IMR-90 (cell line): ENCODE results near the gene CLN3. TPM values are rescaled to one million over a fixed set of nuclear protein-coding genes. Genes with fewer than 3 reads are reported as not detected.

ENCODE experiments used
- ATAC-seq: fragments of 200-7000 bp; cut with Tn5 transposase; 2 replicates; pipeline ENCODE4 v1.9.1; 2020; ENCODE audit warnings: low read depth, mild to moderate bottlenecking, moderate library complexity
- BruUV-seq: library from RNA; stranded (reverse); fragments of 400-500 nt; replicated peaks from 2 replicates; lab custom pipeline; 2021; lab: Mats Ljungman, UMichigan
- CTCF ChIA-PET: fragments of 300-600 bp; formaldehyde crosslinking; extraction: SDS; loops from one replicate; lab custom pipeline; 2021; ENCODE audit warnings: antibody characterized with exemption; lab: Yijun Ruan, JAX
- POLR2A ChIA-PET: fragments of 300-600 bp; sonication (Branson Sonifier 250); formaldehyde crosslinking; loops from one replicate; lab custom pipeline; 2022; ENCODE audit warnings: antibody characterized with exemption; ENCODE audit not compliant: unreplicated experiment; lab: Charles Lee
- DNase-seq: peaks from one replicate; pipeline ENCODE4 v3.0.0; 2013
- H2AFZ ChIP-seq: replicated peaks from 2 replicates; pipeline ENCODE3; 2013; ENCODE audit warnings: low read length, mild to moderate bottlenecking; ENCODE audit not compliant: poor library complexity
- H2AK5ac ChIP-seq: 2 replicates; pipeline ENCODE4 v1.6.1; 2013; ENCODE audit warnings: low read depth, low read length, inconsistent platforms
- H2AK9ac ChIP-seq: replicated peaks from 2 replicates; pipeline ENCODE3; 2013; ENCODE audit warnings: mild to moderate bottlenecking, low read depth, low read length, moderate library complexity; ENCODE audit not compliant: poor library complexity
- H2BK120ac ChIP-seq: 2 replicates; pipeline ENCODE4 v1.6.1; 2013; ENCODE audit warnings: low read depth, low read length, inconsistent platforms
- H2BK15ac ChIP-seq: 3 replicates; pipeline ENCODE4 v1.6.1; 2013; ENCODE audit warnings: low read depth, low read length, inconsistent platforms
- H2BK20ac ChIP-seq: 2 replicates; pipeline ENCODE4 v1.6.1; 2013; ENCODE audit warnings: low read depth, mild to moderate bottlenecking, inconsistent platforms, low read length, moderate library complexity
- H2BK5ac ChIP-seq: 2 replicates; pipeline ENCODE4 v1.6.1; 2013; ENCODE audit warnings: mild to moderate bottlenecking, low read depth, low read length, inconsistent platforms; ENCODE audit not compliant: poor library complexity, severe bottlenecking
- H3K14ac ChIP-seq: replicated peaks from 2 replicates; pipeline ENCODE4 v1.6.1; 2013; ENCODE audit warnings: low read depth, low read length, inconsistent platforms
- H3K18ac ChIP-seq: 2 replicates; pipeline ENCODE4 v1.6.1; 2013; ENCODE audit warnings: low read depth, low read length, control low read depth
- H3K23ac ChIP-seq: 2 replicates; pipeline ENCODE4 v1.6.1; 2013; ENCODE audit warnings: low read depth, low read length, inconsistent platforms
- H3K27ac ChIP-seq: 2 replicates; pipeline ENCODE4 v1.5.1; 2013; ENCODE audit warnings: mild to moderate bottlenecking, control low read depth, low read length; ENCODE audit not compliant: insufficient read depth
- H3K27me3 ChIP-seq: 2 replicates; pipeline ENCODE4 v1.6.1; 2013; ENCODE audit warnings: low read length; ENCODE audit not compliant: control insufficient read depth, insufficient read depth
- H3K36me3 ChIP-seq: 2 replicates; pipeline ENCODE4 v1.6.1; 2013; ENCODE audit warnings: low read length, mixed read lengths; ENCODE audit not compliant: control insufficient read depth, insufficient read depth
- H3K4ac ChIP-seq: 2 replicates; pipeline ENCODE4 v1.6.1; 2013; ENCODE audit warnings: low read depth, low read length, inconsistent platforms
- H3K4me1 ChIP-seq: 2 replicates; pipeline ENCODE4 v1.6.1; 2013; ENCODE audit warnings: low read length, mixed read lengths; ENCODE audit not compliant: control insufficient read depth, insufficient read depth
- H3K4me2 ChIP-seq: 2 replicates; pipeline ENCODE4 v1.6.1; 2013; ENCODE audit warnings: low read depth, mild to moderate bottlenecking, control low read depth, low read length, moderate library complexity
- H3K4me3 ChIP-seq: 2 replicates; pipeline ENCODE4 v1.5.1; 2013; ENCODE audit warnings: low read depth, mild to moderate bottlenecking, control low read depth, low read length, moderate library complexity; ENCODE audit not compliant: insufficient read depth
- H3K56ac ChIP-seq: 2 replicates; pipeline ENCODE4 v1.6.1; 2013; ENCODE audit warnings: low read length, inconsistent platforms; ENCODE audit not compliant: insufficient read depth; ENCODE audit errors: extremely low read depth
- H3K79me1 ChIP-seq, 2 experiments: 2 replicates each; pipeline ENCODE4 v1.6.1; 2013; ENCODE audit warnings: low read length in 2 of 2, inconsistent platforms in 1 of 2, low read depth in 1 of 2
- H3K9ac ChIP-seq: 2 replicates; pipeline ENCODE4 v1.6.1; 2013; ENCODE audit warnings: low read depth, low read length, control low read depth
- H3K9me1 ChIP-seq: 2 replicates; pipeline ENCODE4 v1.6.1; 2013; ENCODE audit warnings: low read length, inconsistent platforms; ENCODE audit not compliant: insufficient read depth
- H3K9me3 ChIP-seq: 2 replicates; pipeline ENCODE4 v1.6.1; 2013; ENCODE audit warnings: low read length; ENCODE audit not compliant: control insufficient read depth, insufficient read depth
- H4K20me1 ChIP-seq: 2 replicates; pipeline ENCODE4 v1.6.1; 2013; ENCODE audit warnings: low read length, inconsistent platforms; ENCODE audit not compliant: insufficient read depth
- H4K5ac ChIP-seq: 2 replicates; pipeline ENCODE4 v1.6.1; 2013; ENCODE audit warnings: mild to moderate bottlenecking, low read depth, low read length, control low read depth
- H4K8ac ChIP-seq, 2 experiments: 2 replicates each; pipeline ENCODE4 v1.6.1; 2013; ENCODE audit warnings: low read depth in 2 of 2, low read length in 2 of 2, control low read depth in 1 of 2, inconsistent platforms in 1 of 2
- H4K91ac ChIP-seq: 2 replicates; pipeline ENCODE4 v1.6.1; 2013; ENCODE audit warnings: low read depth, low read length, inconsistent platforms; ENCODE audit not compliant: insufficient read depth
- CHD1 ChIP-seq: IDR thresholded peaks from 2 replicates; pipeline ENCODE4 v1.6.1; 2012; ENCODE audit warnings: low read depth, low read length, improper control_type of control experiment
- FOS ChIP-seq: fragments of 150-350 bp; IDR thresholded peaks from 2 replicates; pipeline ENCODE4 v1.6.1; 2016; ENCODE audit warnings: low read depth, low read length
- MXI1 ChIP-seq: IDR thresholded peaks from 2 replicates; pipeline ENCODE4 v1.6.1; 2012; ENCODE audit warnings: low read depth, mild to moderate bottlenecking, low read length, moderate library complexity, borderline replicate concordance
- RCOR1 ChIP-seq: IDR thresholded peaks from 2 replicates; pipeline ENCODE4 v1.6.1; 2012; ENCODE audit warnings: mild to moderate bottlenecking, low read length, improper control_type of control experiment; ENCODE audit not compliant: insufficient replicate concordance
- RFX5 ChIP-seq: IDR thresholded peaks from 2 replicates; pipeline ENCODE4 v1.8.0; 2012; ENCODE audit warnings: low read depth, mild to moderate bottlenecking, low read length, moderate library complexity
- SMC3 ChIP-seq: fragments of 150-350 bp; IDR thresholded peaks from 2 replicates; pipeline ENCODE4 v1.6.1; 2016; ENCODE audit warnings: low read depth, mild to moderate bottlenecking, antibody characterized with exemption, low read length, moderate library complexity
- WGBS, 2 experiments: methylation state at CpG; one replicate each; pipeline versions ENCODE4 v1.1.5 to v1.1.7; 2013; ENCODE audit warnings: missing lambda C conversion rate in 2 of 2; ENCODE audit not compliant: insufficient read length in 1 of 2; ENCODE audit errors: extremely low coverage in 2 of 2; 5-methylcytosine and 5-hydroxymethylcytosine counted together
- dilution Hi-C: fragments of 300-500 bp; cut with HindIII; formaldehyde crosslinking; loops from one replicate; pipeline ENCODE4 v1.14.3; 2018; ENCODE audit warnings: low sequenced_read_pairs; ENCODE audit not compliant: unreplicated experiment
- in situ Hi-C: fragments of 300-500 bp; cut with MboI; formaldehyde crosslinking; loops from 3 replicates; pipeline ENCODE4 v1.14.3; 2019; ENCODE audit warnings: low sequenced_read_pairs, inconsistent platforms, mixed read lengths
- intact Hi-C: fragments of 100-400 bp; cut with micrococcal nuclease; formaldehyde crosslinking; loops from 2 replicates; pipeline ENCODE4 v1.10.0; 2022
- polyA plus RNA-seq, 3 experiments: library from polyadenylated mRNA; depleted of rRNA; stranded (reverse); fragments of >200 nt; gene quantifications; 2 replicates each; pipeline ENCODE4 v1.2.3, GENCODE V29; 2012; ENCODE audit warnings: low replicate concordance in 1 of 3
- total RNA-seq: library from RNA; depleted of rRNA; stranded (reverse); fragments of >200 nt; gene quantifications from 2 replicates; pipeline ENCODE4 v1.2.3, GENCODE V29; 2012
- TF ChIP-seq, protein P1 (sequence below): fragments of 150-350 bp; IDR thresholded peaks from 2 replicates; pipeline ENCODE4 v1.6.1; 2016; ENCODE audit warnings: low read depth, mild to moderate bottlenecking, low read length, moderate library complexity, borderline replicate concordance
- TF ChIP-seq, protein P2 (sequence below): conservative IDR thresholded peaks from 2 replicates; pipeline ENCODE4 v1.5.1; 2012; ENCODE audit warnings: mild to moderate bottlenecking, low read depth, low read length, improper control_type of control experiment

The CLN3 gene
- total and polyA plus RNA-seq, 2 of the 4 experiments (the other 2 are of a cell fraction), result 3.9 to 15.9 TPM

DNA sequence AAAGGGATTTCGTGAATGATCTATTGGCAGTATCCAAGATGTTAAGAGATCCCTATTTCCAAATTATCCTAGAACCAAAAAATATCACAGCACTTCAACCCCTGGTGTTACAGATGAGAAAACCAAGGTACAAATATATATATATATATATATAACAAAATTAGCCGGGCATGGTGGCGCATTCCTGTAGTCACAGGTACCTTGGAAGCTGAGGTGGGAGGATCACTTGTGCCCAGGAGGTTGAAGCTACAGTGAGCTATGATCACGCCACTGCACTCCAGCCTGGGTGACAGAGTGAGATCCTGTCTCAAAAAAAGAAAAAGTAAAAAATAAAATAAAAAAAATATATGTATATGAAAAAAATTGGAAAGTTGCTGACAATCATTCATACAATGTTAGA lies 637 bp upstream of the CLN3 start:
- Histone ChIP-seq H3K4me1 (no peaks in the 10 kb centered on the region), H3K9me3 (no peaks in the 10 kb centered on the region)
- intact Hi-C loops, result loop anchor here (5.0 kb wide), 1 partner anchor 45 kb away; the partner anchor contains the start of gene NUPR1

More for the DNA sequence above, 637 bp upstream of the CLN3 start:
- ATAC-seq, result no peak
- DNase-seq, result no peak
- Histone ChIP-seq H3K18ac (0 out of 2 replicates have a peak overlapping the region, but pooled peaks have one; percentile 38), H3K9ac (peak overlapping the region; percentile 36; the same call in 1 of the 2 replicates), H3K4me3 (peak overlapping the region; percentile 97; the same call in 1 of the 2 replicates), H2BK120ac (peak overlapping the region; percentile 49; the same call in 1 of the 2 replicates), H3K27me3 (peaks cover 3% of the 10 kb centered on the region; the same call in 1 of the 2 replicates), H3K23ac (no peak overlapping the region), H3K4me2 (peak overlapping the region; percentile 71; the same call in 1 of the 2 replicates), H4K5ac (peak overlapping the region; percentile 97), H3K56ac (peak overlapping the region; percentile 32; the same call in 1 of the 2 replicates), H2BK15ac (peak overlapping the region; percentile 91; the same call in 1 of the 3 replicates), H2BK20ac (no peak overlapping the region), H2AFZ (no peak overlapping the region), H2BK5ac (peak overlapping the region; percentile 100), H4K20me1 (no peaks in the 10 kb centered on the region), H3K9me1 (no peaks in the 10 kb centered on the region), H2AK5ac (peak overlapping the region; percentile 43; the same call in 1 of the 2 replicates), H3K14ac (peak overlapping the region; percentile 83), H3K27ac (no peak overlapping the region), H3K36me3 (peaks cover 10% of the 10 kb centered on the region), H3K79me1 (peaks cover 0 to 13% of the 10 kb centered on the region in 2 experiments; a peak in 3 of 4 replicates), H4K8ac (peak overlapping the region; percentile 92 to 99), H4K91ac (peak overlapping the region; percentile 80), H2AK9ac (no peak overlapping the region), H3K4ac (peak overlapping the region; percentile 100; the same call in 1 of the 2 replicates)
- no TSS peak for BruUV-seq
- WGBS, 2 experiments, result no CpG with 5 or more reads among the region's 4 CpGs
- TF ChIP-seq, protein P1, sequence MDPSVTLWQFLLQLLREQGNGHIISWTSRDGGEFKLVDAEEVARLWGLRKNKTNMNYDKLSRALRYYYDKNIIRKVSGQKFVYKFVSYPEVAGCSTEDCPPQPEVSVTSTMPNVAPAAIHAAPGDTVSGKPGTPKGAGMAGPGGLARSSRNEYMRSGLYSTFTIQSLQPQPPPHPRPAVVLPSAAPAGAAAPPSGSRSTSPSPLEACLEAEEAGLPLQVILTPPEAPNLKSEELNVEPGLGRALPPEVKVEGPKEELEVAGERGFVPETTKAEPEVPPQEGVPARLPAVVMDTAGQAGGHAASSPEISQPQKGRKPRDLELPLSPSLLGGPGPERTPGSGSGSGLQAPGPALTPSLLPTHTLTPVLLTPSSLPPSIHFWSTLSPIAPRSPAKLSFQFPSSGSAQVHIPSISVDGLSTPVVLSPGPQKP, result no peak
- TF ChIP-seq, protein P2, sequence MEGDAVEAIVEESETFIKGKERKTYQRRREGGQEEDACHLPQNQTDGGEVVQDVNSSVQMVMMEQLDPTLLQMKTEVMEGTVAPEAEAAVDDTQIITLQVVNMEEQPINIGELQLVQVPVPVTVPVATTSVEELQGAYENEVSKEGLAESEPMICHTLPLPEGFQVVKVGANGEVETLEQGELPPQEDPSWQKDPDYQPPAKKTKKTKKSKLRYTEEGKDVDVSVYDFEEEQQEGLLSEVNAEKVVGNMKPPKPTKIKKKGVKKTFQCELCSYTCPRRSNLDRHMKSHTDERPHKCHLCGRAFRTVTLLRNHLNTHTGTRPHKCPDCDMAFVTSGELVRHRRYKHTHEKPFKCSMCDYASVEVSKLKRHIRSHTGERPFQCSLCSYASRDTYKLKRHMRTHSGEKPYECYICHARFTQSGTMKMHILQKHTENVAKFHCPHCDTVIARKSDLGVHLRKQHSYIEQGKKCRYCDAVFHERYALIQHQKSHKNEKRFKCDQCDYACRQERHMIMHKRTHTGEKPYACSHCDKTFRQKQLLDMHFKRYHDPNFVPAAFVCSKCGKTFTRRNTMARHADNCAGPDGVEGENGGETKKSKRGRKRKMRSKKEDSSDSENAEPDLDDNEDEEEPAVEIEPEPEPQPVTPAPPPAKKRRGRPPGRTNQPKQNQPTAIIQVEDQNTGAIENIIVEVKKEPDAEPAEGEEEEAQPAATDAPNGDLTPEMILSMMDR, result no peak
- no peak for TF ChIP-seq FOS
- TF ChIP-seq SMC3, result no peak
- TF ChIP-seq RFX5, result no peak
- TF ChIP-seq RCOR1, result no peak
- TF ChIP-seq CHD1, result no peak
- TF ChIP-seq MXI1, result no peak
- ChIA-PET POLR2A (interaction anchor here (1.0 kb wide), 1 partner anchor 46 kb away, joined by 7 read pairs; the partner anchor contains the start of gene NUPR1), CTCF (interaction anchor here (0.6 to 0.7 kb wide), 2 partner anchors 11 to 47 kb away, joined by 3 read pairs; no protein-coding TSS in a partner anchor)
- in situ Hi-C loops, result no loop called here
- dilution Hi-C loops, result no loop called here
